Mesenchymal stem cell (in vitro differentiated cells and primary cell): ENCODE data around the gene ANKH.
"Not testable (repeated sequence)": the region's sequence is repeated elsewhere in the genome, so short reads cannot be mapped to it uniquely, and the experiment has no call there.

ENCODE experiments used
- DNase-seq: peaks from one replicate; pipeline ENCODE4 v3.0.0-alpha.2; 2013
- H2AFZ ChIP-seq: one replicate; pipeline ENCODE4 v1.6.1; 2013; ENCODE audit warnings: low read depth, mild to moderate bottlenecking, control low read depth, inconsistent platforms, low read length, moderate library complexity
- H2AK5ac ChIP-seq: 2 replicates; pipeline ENCODE4 v1.6.1; 2013; ENCODE audit warnings: low read length, moderate library complexity, mild to moderate bottlenecking, inconsistent platforms; ENCODE audit not compliant: severe bottlenecking
- H2BK120ac ChIP-seq: one replicate; pipeline ENCODE4 v1.6.1; 2013; ENCODE audit warnings: low read depth, mild to moderate bottlenecking, inconsistent platforms, low read length, moderate library complexity
- H2BK12ac ChIP-seq, 2 experiments: one replicate each; pipeline ENCODE4 v1.6.1; 2013; ENCODE audit warnings: inconsistent platforms in 2 of 2, low read length in 2 of 2, mild to moderate bottlenecking in 2 of 2, moderate library complexity in 2 of 2, control low read depth in 1 of 2
- H2BK15ac ChIP-seq: one replicate; pipeline ENCODE4 v1.6.1; 2013; ENCODE audit warnings: mild to moderate bottlenecking, low read depth, inconsistent platforms; ENCODE audit not compliant: poor library complexity, severe bottlenecking
- H2BK5ac ChIP-seq: 2 replicates; pipeline ENCODE4 v1.6.1; 2013; ENCODE audit warnings: low read depth, mild to moderate bottlenecking, low read length, control low read depth, inconsistent platforms; ENCODE audit not compliant: poor library complexity, severe bottlenecking
- H3K14ac ChIP-seq, 2 experiments: one replicate each; pipeline ENCODE4 v1.6.1; 2013; ENCODE audit warnings: inconsistent platforms in 2 of 2, low read length in 2 of 2, control low read depth in 1 of 2, mild to moderate bottlenecking in 1 of 2, moderate library complexity in 1 of 2
- H3K18ac ChIP-seq, 2 experiments: one replicate each; pipeline ENCODE4 v1.6.1; 2013; ENCODE audit warnings: inconsistent platforms in 2 of 2, low read length in 2 of 2, control low read depth in 1 of 2, low read depth in 1 of 2, mild to moderate bottlenecking in 1 of 2
- H3K23ac ChIP-seq, 2 experiments: one replicate each; pipeline ENCODE4 v1.6.1; 2013; ENCODE audit warnings: inconsistent platforms in 2 of 2, low read length in 2 of 2, mild to moderate bottlenecking in 2 of 2, moderate library complexity in 2 of 2, control low read depth in 1 of 2
- H3K27ac ChIP-seq: 2 replicates; pipeline ENCODE4 v1.5.1; 2013; ENCODE audit warnings: mild to moderate bottlenecking, moderate library complexity, low read length, control low read depth, inconsistent platforms; ENCODE audit not compliant: poor library complexity, severe bottlenecking
- H3K27me3 ChIP-seq, 2 experiments: 2 replicates each; pipeline versions ENCODE4 v1.6.1 to v1.7.0; 2013; ENCODE audit warnings: low read length in 2 of 2, mild to moderate bottlenecking in 2 of 2, moderate library complexity in 2 of 2, control low read depth in 1 of 2, inconsistent platforms in 1 of 2; ENCODE audit not compliant: control insufficient read depth in 1 of 2, insufficient read depth in 1 of 2
- H3K36me3 ChIP-seq, 2 experiments: 2 replicates each; pipeline versions ENCODE4 v1.6.1 to v1.7.0; 2013; ENCODE audit warnings: low read length in 2 of 2, control low read depth in 1 of 2, inconsistent platforms in 1 of 2, low read depth in 1 of 2, mild to moderate bottlenecking in 1 of 2; ENCODE audit not compliant: insufficient read depth in 2 of 2, control insufficient read depth in 1 of 2
- H3K4ac ChIP-seq, 2 experiments: one replicate each; pipeline ENCODE4 v1.6.1; 2013; ENCODE audit warnings: inconsistent platforms in 2 of 2, low read length in 2 of 2, mild to moderate bottlenecking in 2 of 2, moderate library complexity in 2 of 2, control low read depth in 1 of 2, low read depth in 1 of 2
- H3K4me1 ChIP-seq: 2 replicates; pipeline ENCODE4 v1.6.1; 2013; ENCODE audit warnings: low read depth, low read length, control low read depth; ENCODE audit not compliant: control insufficient read depth, insufficient read depth
- H3K4me2 ChIP-seq: 2 replicates; pipeline ENCODE4 v1.6.1; 2013; ENCODE audit warnings: low read length, mild to moderate bottlenecking, inconsistent platforms; ENCODE audit not compliant: poor library complexity, severe bottlenecking
- H3K4me3 ChIP-seq, 2 experiments: 2 replicates each; pipeline versions ENCODE4 v1.5.1 to v1.7.0; 2013; ENCODE audit warnings: low read length in 2 of 2, mild to moderate bottlenecking in 2 of 2, control low read depth in 1 of 2, low read depth in 1 of 2; ENCODE audit not compliant: insufficient read depth in 1 of 2
- H3K79me1 ChIP-seq: replicated peaks from 2 replicates; pipeline ENCODE4 v1.6.1; 2013; ENCODE audit warnings: mild to moderate bottlenecking, control low read depth, low read length, inconsistent platforms; ENCODE audit not compliant: poor library complexity, severe bottlenecking
- H3K9ac ChIP-seq: 2 replicates; pipeline ENCODE4 v1.7.0; 2013; ENCODE audit warnings: mild to moderate bottlenecking, low read length, moderate library complexity
- H3K9me3 ChIP-seq: 2 replicates; pipeline ENCODE4 v1.7.0; 2013; ENCODE audit warnings: mild to moderate bottlenecking, low read length; ENCODE audit not compliant: control insufficient read depth
- H4K8ac ChIP-seq: one replicate; pipeline ENCODE4 v1.6.1; 2013; ENCODE audit warnings: inconsistent platforms, mild to moderate bottlenecking, low read length, moderate library complexity
- H4K91ac ChIP-seq: one replicate; pipeline ENCODE4 v1.6.1; 2013; ENCODE audit warnings: mild to moderate bottlenecking, low read length, inconsistent platforms
- WGBS: methylation state at CpG from one replicate; pipeline ENCODE4 v1.1.7; 2013; ENCODE audit warnings: mixed read lengths; 5-methylcytosine and 5-hydroxymethylcytosine counted together

Gene ANKH

GRCh38 chr5:14850419-14851049, 21.0 kb downstream of the ANKH start:
- Histone ChIP-seq H3K4me3 (no peak overlapping the region), H2BK5ac (no peak overlapping the region), H4K8ac (peak overlapping the region; percentile 36), H2BK120ac (no peak overlapping the region), H2BK12ac (no peak overlapping the region), H3K9me3 (no peaks in the 10 kb centered on the region), H3K4me1 (peaks cover 5% of the 10 kb centered on the region), H3K27me3 (no peaks in the 10 kb centered on the region), H3K4ac (no peak overlapping the region), H3K18ac (no peak overlapping the region), H3K9ac (no peak overlapping the region), H4K91ac (no peak overlapping the region), H3K79me1 (no peaks in the 10 kb centered on the region), H2AFZ (no peak overlapping the region), H2BK15ac (no peak overlapping the region), H3K27ac (no peak overlapping the region), H2AK5ac (no peak overlapping the region), H3K36me3 (peaks cover 0 to 15% of the 10 kb centered on the region in 2 experiments), H3K4me2 (no peak overlapping the region), H3K14ac (no peak overlapping the region), H3K23ac (no peak overlapping the region)
- WGBS, result 43% methylated on average over 9 of the region's 9 CpGs
- no peak for DNase-seq

- Histone ChIP-seq H3K9me3 (no peaks in the 10 kb centered on the region), H2BK120ac (no peak overlapping the region), H3K4me3 (no peak overlapping the region), H3K14ac (no peak overlapping the region), H4K91ac (no peak overlapping the region), H3K79me1 (no peaks in the 10 kb centered on the region), H2BK12ac (no peak overlapping the region), H3K27ac (no peak overlapping the region), H2AFZ (no peak overlapping the region), H3K4me2 (no peak overlapping the region), H2BK15ac (no peak overlapping the region), H3K4me1 (peaks cover 5% of the 10 kb centered on the region), H3K36me3 (peaks cover 0 to 19% of the 10 kb centered on the region in 2 experiments), H3K27me3 (no peaks in the 10 kb centered on the region), H3K9ac (no peak overlapping the region), H3K4ac (no peak overlapping the region), H2AK5ac (no peak overlapping the region), H4K8ac (no peak overlapping the region), H3K18ac (no peak overlapping the region), H3K23ac (no peak overlapping the region), H2BK5ac (no peak overlapping the region)
- WGBS, result 86% methylated on average over 14 of the region's 14 CpGs
- no peak for DNase-seq
These were observed 21.9 kb downstream of the ANKH start for GRCh38 chr5:14849516-14850294.

- not testable (repeated sequence) for H3K27me3 ChIP-seq, H3K79me1 ChIP-seq, H2BK5ac ChIP-seq, H3K9me3 ChIP-seq, H3K4me3 ChIP-seq, H3K18ac ChIP-seq, H3K14ac ChIP-seq, H3K4me1 ChIP-seq, H3K9ac ChIP-seq, H2AK5ac ChIP-seq, DNase-seq, H2BK120ac ChIP-seq, H4K91ac ChIP-seq, H2BK15ac ChIP-seq, H3K27ac ChIP-seq, H4K8ac ChIP-seq, H3K23ac ChIP-seq, H2AFZ ChIP-seq, H3K4ac ChIP-seq, H3K4me2 ChIP-seq, H2BK12ac ChIP-seq
- WGBS, result 47% methylated on average over 2 of the region's 3 CpGs
- H3K36me3 ChIP-seq, result peaks cover 0 to 27% of the 10 kb centered on the region in 2 experiments
These were observed 22.6 kb downstream of the ANKH start for GRCh38 chr5:14848942-14849341.

- Histone ChIP-seq H4K91ac (no peak overlapping the region), H2BK12ac (no peak overlapping the region), H3K23ac (no peak overlapping the region), H4K8ac (no peak overlapping the region), H2AFZ (no peak overlapping the region), H3K9me3 (no peaks in the 10 kb centered on the region), H3K27me3 (no peaks in the 10 kb centered on the region), H3K4me3 (no peak overlapping the region), H2AK5ac (no peak overlapping the region), H3K18ac (no peak overlapping the region), H3K14ac (no peak overlapping the region), H3K9ac (no peak overlapping the region), H3K27ac (no peak overlapping the region), H3K4me2 (no peak overlapping the region), H3K4ac (no peak overlapping the region), H3K4me1 (peaks cover 5% of the 10 kb centered on the region), H2BK15ac (no peak overlapping the region), H3K79me1 (no peaks in the 10 kb centered on the region), H2BK5ac (no peak overlapping the region), H3K36me3 (peaks cover 0 to 27% of the 10 kb centered on the region in 2 experiments), H2BK120ac (no peak overlapping the region)
- 96% methylated on average over 21 of the region's 21 CpGs for whole genome bisulfite sequencing
- no peak for DNase-seq
These were observed 23.2 kb downstream of the ANKH start for GRCh38 chr5:14848385-14848784.
